Measurements from ENCODE around the gene B4GALT1.

B4GALT1 gene

GRCh38 chr9:33146298-33146697 is 20.8 kb downstream of the B4GALT1 start:
- TF ChIP-seq GATA3 (IDR thresholded peaks at IDR 0.05; ENCODE audit: low read depth, low read length) = no peak
- no peak for TF ChIP-seq GATA2 (IDR thresholded peaks at IDR 0.05; ENCODE audit: low read depth, low read length)

- no peak for TF ChIP-seq GATA3 (IDR thresholded peaks at IDR 0.05; ENCODE audit: low read depth, low read length)
- TF ChIP-seq GATA2 (IDR thresholded peaks at IDR 0.05; ENCODE audit: low read depth, low read length) = no peak
Measured at GRCh38 chr9:33144551-33144950, 22.6 kb downstream of the B4GALT1 start.

- TF ChIP-seq GATA2 (IDR thresholded peaks at IDR 0.05; ENCODE audit: low read depth, low read length) (no peak), GATA3 (IDR thresholded peaks at IDR 0.05; ENCODE audit: low read depth, low read length) (no peak)
Measured at GRCh38 chr9:33143241-33143661, 23.9 kb downstream of the B4GALT1 start.

GRCh38 chr9:33142535-33142934 is 24.6 kb downstream of the B4GALT1 start:
- no peak for TF ChIP-seq GATA3 (IDR thresholded peaks at IDR 0.05; ENCODE audit: low read depth, low read length)
- TF ChIP-seq GATA2 (IDR thresholded peaks at IDR 0.05; ENCODE audit: low read depth, low read length) = no peak

- no peak for TF ChIP-seq GATA2 (IDR thresholded peaks at IDR 0.05; ENCODE audit: low read depth, low read length)
- no peak for TF ChIP-seq GATA3 (IDR thresholded peaks at IDR 0.05; ENCODE audit: low read depth, low read length)
Measured at GRCh38 chr9:33140401-33141360, 26.5 kb downstream of the B4GALT1 start.

GRCh38 chr9:33139421-33140228 is 27.5 kb downstream of the B4GALT1 start:
- TF ChIP-seq GATA3 (IDR thresholded peaks at IDR 0.05; ENCODE audit: low read depth, low read length) (no peak), GATA2 (IDR thresholded peaks at IDR 0.05; ENCODE audit: low read depth, low read length) (no peak)

- TF ChIP-seq GATA2 (IDR thresholded peaks at IDR 0.05; ENCODE audit: low read depth, low read length) (no peak), GATA3 (IDR thresholded peaks at IDR 0.05; ENCODE audit: low read depth, low read length) (no peak)
Measured at GRCh38 chr9:33138768-33139167, 28.4 kb downstream of the B4GALT1 start.

- no peak for TF ChIP-seq GATA2 (IDR thresholded peaks at IDR 0.05; ENCODE audit: low read depth, low read length)
- no peak for TF ChIP-seq GATA3 (IDR thresholded peaks at IDR 0.05; ENCODE audit: low read depth, low read length)
Measured at GRCh38 chr9:33137781-33138264, 29.3 kb downstream of the B4GALT1 start.

GRCh38 chr9:33136721-33137670 is 30.1 kb downstream of the B4GALT1 start:
- TF ChIP-seq GATA3 (IDR thresholded peaks at IDR 0.05; ENCODE audit: low read depth, low read length) (no peak), GATA2 (IDR thresholded peaks at IDR 0.05; ENCODE audit: low read depth, low read length) (no peak)

- TF ChIP-seq GATA3 (IDR thresholded peaks at IDR 0.05; ENCODE audit: low read depth, low read length) (no peak), GATA2 (IDR thresholded peaks at IDR 0.05; ENCODE audit: low read depth, low read length) (no peak)
Measured at GRCh38 chr9:33135470-33135958, 31.6 kb downstream of the B4GALT1 start.

- no peak for TF ChIP-seq GATA2 (IDR thresholded peaks at IDR 0.05; ENCODE audit: low read depth, low read length)
- TF ChIP-seq GATA3 (IDR thresholded peaks at IDR 0.05; ENCODE audit: low read depth, low read length) = no peak
Measured at GRCh38 chr9:33135031-33135461, 32.1 kb downstream of the B4GALT1 start.

- no peak for TF ChIP-seq GATA3 (IDR thresholded peaks at IDR 0.05; ENCODE audit: low read depth, low read length)
- no peak for TF ChIP-seq GATA2 (IDR thresholded peaks at IDR 0.05; ENCODE audit: low read depth, low read length)
Measured at GRCh38 chr9:33133186-33133585, 34.0 kb downstream of the B4GALT1 start.
